Natural killer cell (primary cell): ENCODE results near the gene LPCAT3. TPM values are rescaled to one million over a fixed set of nuclear protein-coding genes. Genes with fewer than 3 reads are reported as not detected.

Experiments used
- ATAC-seq, 3 donors: fragments of 150-1000 bp in 2 of 3; fragments of 200-7000 bp in 1 of 3; cut with Tn5 transposase; 1 replicate in 1 of 3; 2 replicates in 2 of 3; pipeline ENCODE4 v1.10.0; 2021; ENCODE audit warnings: mild to moderate bottlenecking in 2 of 3, moderate library complexity in 2 of 3
- DNase-seq, 2 donors: peaks; one replicate each; pipeline versions ENCODE4 v3.0.0 to v3.0.0-alpha.2; 2013 to 2021; ENCODE audit warnings: mixed read lengths in 1 of 2
- H3K27ac ChIP-seq: one replicate; pipeline ENCODE4 v1.5.1; 2013; ENCODE audit warnings: mild to moderate bottlenecking, low read length
- H3K27me3 ChIP-seq: one replicate; pipeline ENCODE4 v1.6.1; 2013; ENCODE audit warnings: low read length; ENCODE audit not compliant: control insufficient read depth, insufficient read depth
- H3K36me3 ChIP-seq: one replicate; pipeline ENCODE4 v1.6.1; 2013; ENCODE audit warnings: low read length; ENCODE audit not compliant: control insufficient read depth, insufficient read depth
- H3K4me1 ChIP-seq: one replicate; pipeline ENCODE4 v1.6.1; 2013; ENCODE audit warnings: low read length; ENCODE audit not compliant: control insufficient read depth, insufficient read depth
- H3K4me3 ChIP-seq: one replicate; pipeline ENCODE4 v1.5.1; 2013; ENCODE audit warnings: low read length
- H3K9me3 ChIP-seq: one replicate; pipeline ENCODE4 v1.6.1; 2013; ENCODE audit warnings: low read length; ENCODE audit not compliant: control insufficient read depth, insufficient read depth
- H3K27ac Mint-ChIP-seq, 2 donors: one replicate each; pipeline ENCODE4 v1.8.0; 2022; ENCODE audit warnings: mild to moderate bottlenecking in 2 of 2, mixed read lengths in 2 of 2, moderate library complexity in 1 of 2
- H3K27me3 Mint-ChIP-seq, 2 donors: one replicate each; pipeline ENCODE4 v1.8.0; 2022; ENCODE audit warnings: low read depth in 2 of 2, mixed read lengths in 2 of 2
- H3K36me3 Mint-ChIP-seq: one replicate; pipeline ENCODE4 v1.8.0; 2022; ENCODE audit warnings: mixed read lengths
- H3K4me1 Mint-ChIP-seq, 2 donors: one replicate each; pipeline ENCODE4 v1.8.0; 2022; ENCODE audit warnings: mixed read lengths in 2 of 2
- H3K4me3 Mint-ChIP-seq: one replicate; pipeline ENCODE4 v1.8.0; 2022; ENCODE audit warnings: mild to moderate bottlenecking, moderate library complexity, mixed read lengths
- H3K9me3 Mint-ChIP-seq, 2 donors: one replicate each; pipeline ENCODE4 v1.8.0; 2022; ENCODE audit warnings: mixed read lengths in 2 of 2
- CTCF ChIP-seq: fragments of 200-600 bp; IDR thresholded peaks from one replicate; pipeline ENCODE4 v1.8.0; 2022; ENCODE audit warnings: antibody characterized with exemption
- whole genome bisulfite sequencing: methylation state at CpG from one replicate; pipeline ENCODE4 v1.1.7; 2013; ENCODE audit warnings: missing lambda C conversion rate; ENCODE audit not compliant: insufficient coverage; 5-methylcytosine and 5-hydroxymethylcytosine counted together
- intact Hi-C: fragments of 100-400 bp; cut with micrococcal nuclease; formaldehyde crosslinking; loops from one replicate; pipeline ENCODE4 v1.14.2; 2022
- total RNA-seq, 4 donors: library from RNA; stranded (reverse); fragments of 120-200 nt in 1 of 4; gene quantifications; one replicate each; pipeline versions ENCODE4 v1.2.3 to v1.2.4, GENCODE V29; 2013 to 2022

LPCAT3 gene
- total RNA-seq, 3 donors from 2014 or later (not counting 1 experiment from before 2014, with no cell fraction given), result 45.6 to 54.3 (median 45.6) TPM

GRCh38 chr12:6932766-6933165 lies 85.5 kb downstream of the LPCAT3 start:
- H3K4me1 Mint-ChIP-seq, result peaks cover 25 to 33% of the 10 kb centered on the region in 2 donors
- TF ChIP-seq CTCF, result no peak
- H3K27me3 Mint-ChIP-seq, result no peaks in the 10 kb centered on the region
- no peak overlapping the region for H3K4me3 ChIP-seq
- H3K36me3 Mint-ChIP-seq, result no peaks in the 10 kb centered on the region
- peaks cover 4% of the 10 kb centered on the region for H3K36me3 ChIP-seq
- no peaks in the 10 kb centered on the region for H3K9me3 ChIP-seq
- DNase-seq, result peak in 1 of 2 donors; percentile 47
- no peak overlapping the region for H3K27ac ChIP-seq
- peak overlapping the region in 1 of 2 donors; percentile 72 for H3K27ac Mint-ChIP-seq
- WGBS, result no CpG with 5 or more reads among the region's 1 CpG
- H3K4me1 ChIP-seq, result peaks cover 31% of the 10 kb centered on the region
- no peaks in the 10 kb centered on the region for H3K9me3 Mint-ChIP-seq
- H3K4me3 Mint-ChIP-seq, result no peak overlapping the region
- ATAC-seq, result no peak
- no peaks in the 10 kb centered on the region for H3K27me3 ChIP-seq
- intact Hi-C loops, result no loop called here

- Histone ChIP-seq H3K4me1 (peaks cover 23% of the 10 kb centered on the region), H3K4me3 (no peak overlapping the region), H3K27ac (no peak overlapping the region), H3K36me3 (peaks cover 4% of the 10 kb centered on the region), H3K27me3 (no peaks in the 10 kb centered on the region), H3K9me3 (no peaks in the 10 kb centered on the region)
- intact Hi-C loops, result no loop called here
- Mint-ChIP-seq H3K27ac (peak overlapping the region; percentile 72 to 86), H3K27me3 (no peaks in the 10 kb centered on the region), H3K9me3 (no peaks in the 10 kb centered on the region), H3K4me3 (peak overlapping the region; percentile 92), H3K36me3 (no peaks in the 10 kb centered on the region), H3K4me1 (peaks cover 31 to 35% of the 10 kb centered on the region in 2 donors)
- 96% methylated on average over 6 of the region's 7 CpGs for WGBS
- no peak for TF ChIP-seq CTCF
- DNase-seq (peak in 1 of 2 donors; percentile 55), ATAC-seq (no peak)
Observed at GRCh38 chr12:6929466-6930452, 88.5 kb downstream of the LPCAT3 start.

GRCh38 chr12:6928703-6929407 lies 89.4 kb downstream of the LPCAT3 start:
- no peaks in the 10 kb centered on the region for H3K9me3 Mint-ChIP-seq
- no peaks in the 10 kb centered on the region for H3K36me3 Mint-ChIP-seq
- Histone ChIP-seq H3K27ac (peak overlapping the region; percentile 65), H3K36me3 (no peaks in the 10 kb centered on the region), H3K9me3 (no peaks in the 10 kb centered on the region), H3K27me3 (no peaks in the 10 kb centered on the region), H3K4me1 (peaks cover 32% of the 10 kb centered on the region), H3K4me3 (peak overlapping the region; percentile 38)
- intact Hi-C loops, result no loop called here
- DNase-seq (peak in 1 of 2 donors; percentile 43), ATAC-seq (no peak)
- peaks cover 38 to 43% of the 10 kb centered on the region in 2 donors for H3K4me1 Mint-ChIP-seq
- no peaks in the 10 kb centered on the region for H3K27me3 Mint-ChIP-seq
- H3K27ac Mint-ChIP-seq, result peak overlapping the region; percentile 72 to 86
- WGBS, result 36% methylated on average over 18 of the region's 19 CpGs
- peak overlapping the region; percentile 92 for H3K4me3 Mint-ChIP-seq
- TF ChIP-seq CTCF, result no peak
